ENCODE results near the gene KDR.

Gene KDR

DNA sequence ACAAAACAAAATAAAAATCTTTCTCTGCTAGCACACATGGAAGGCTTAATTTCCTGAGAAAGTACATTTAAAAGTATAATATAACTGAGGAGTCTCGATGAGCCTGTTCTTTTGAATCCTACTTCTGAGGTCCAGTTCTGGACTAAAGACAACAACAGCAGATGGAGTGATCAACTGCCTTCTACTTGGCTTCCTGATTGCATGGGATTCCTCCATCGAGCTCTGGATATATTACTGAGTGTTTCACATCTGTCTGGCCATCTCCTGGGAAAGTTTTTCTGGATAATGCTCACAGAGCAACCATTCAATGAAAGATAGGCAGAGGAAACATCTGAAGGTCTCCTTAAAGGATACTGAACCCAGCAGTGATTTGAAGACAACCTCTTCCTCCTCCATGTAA is 42.6 kb downstream of the KDR start:
- no peaks in the 10 kb centered on the region for H3K4me1 ChIP-seq (ENCODE audit: control insufficient read depth in 2 of 2, insufficient read depth in 2 of 2, low read length in 2 of 2)
- H3K9ac ChIP-seq (ENCODE audit: low read depth in 1 of 2, low read length in 2 of 2): no peak overlapping the region
- H3K4me3 ChIP-seq (ENCODE audit: low read length in 2 of 2): no peak overlapping the region
- H3K9me3 ChIP-seq (ENCODE audit: control insufficient read depth in 2 of 2, low read length in 2 of 2): no peaks in the 10 kb centered on the region
- H3K27me3 ChIP-seq (ENCODE audit: control insufficient read depth in 2 of 2, insufficient read depth in 2 of 2, low read length in 2 of 2): no peaks in the 10 kb centered on the region
- no peaks in the 10 kb centered on the region for H3K36me3 ChIP-seq (ENCODE audit: control insufficient read depth in 2 of 2, insufficient read depth in 2 of 2, low read length in 2 of 2)
- no peak overlapping the region for H3K27ac ChIP-seq (ENCODE audit: low read depth in 2 of 2, low read length in 2 of 2)

DNA sequence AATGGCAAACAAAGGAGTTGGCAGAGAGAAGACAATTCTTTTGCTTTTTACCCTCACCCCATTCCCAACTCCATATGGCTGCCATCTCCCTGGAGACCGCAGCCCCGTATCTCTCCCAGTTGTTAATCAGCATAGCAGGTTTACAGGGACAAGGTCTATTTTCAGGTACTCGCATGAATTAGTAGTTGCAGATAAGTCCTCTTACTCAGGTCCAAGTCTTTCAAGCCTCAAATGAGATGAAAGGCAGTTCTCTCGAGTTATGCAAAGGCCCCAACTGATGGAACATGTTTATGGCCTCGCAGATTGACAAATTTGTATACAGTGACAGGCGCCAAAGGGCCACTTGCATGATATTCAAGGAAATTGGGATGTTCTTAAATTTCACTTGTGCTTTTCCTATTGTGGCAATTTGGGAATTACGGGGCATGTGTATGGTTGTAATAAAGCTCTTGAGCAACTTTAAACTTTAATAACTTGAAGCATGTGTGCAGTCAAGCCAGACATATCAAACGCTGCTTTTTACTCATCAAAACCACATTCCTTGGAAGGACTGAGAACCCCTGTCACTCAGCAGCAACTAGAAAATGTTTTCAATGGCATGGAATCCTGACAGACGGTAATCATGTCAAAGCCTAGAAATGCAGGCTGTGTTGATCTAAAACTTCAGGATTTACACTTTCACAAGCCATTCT is 45.1 kb downstream of the KDR start:
- no peaks in the 10 kb centered on the region for H3K9me3 ChIP-seq (ENCODE audit: control insufficient read depth in 2 of 2, low read length in 2 of 2)
- no peaks in the 10 kb centered on the region for H3K27me3 ChIP-seq (ENCODE audit: control insufficient read depth in 2 of 2, insufficient read depth in 2 of 2, low read length in 2 of 2)
- no peak overlapping the region for H3K9ac ChIP-seq (ENCODE audit: low read depth in 1 of 2, low read length in 2 of 2)
- H3K27ac ChIP-seq (ENCODE audit: low read depth in 2 of 2, low read length in 2 of 2): no peak overlapping the region
- no peaks in the 10 kb centered on the region for H3K36me3 ChIP-seq (ENCODE audit: control insufficient read depth in 2 of 2, insufficient read depth in 2 of 2, low read length in 2 of 2)
- no peak overlapping the region for H3K4me3 ChIP-seq (ENCODE audit: low read length in 2 of 2)
- no peaks in the 10 kb centered on the region for H3K4me1 ChIP-seq (ENCODE audit: control insufficient read depth in 2 of 2, insufficient read depth in 2 of 2, low read length in 2 of 2)

DNA sequence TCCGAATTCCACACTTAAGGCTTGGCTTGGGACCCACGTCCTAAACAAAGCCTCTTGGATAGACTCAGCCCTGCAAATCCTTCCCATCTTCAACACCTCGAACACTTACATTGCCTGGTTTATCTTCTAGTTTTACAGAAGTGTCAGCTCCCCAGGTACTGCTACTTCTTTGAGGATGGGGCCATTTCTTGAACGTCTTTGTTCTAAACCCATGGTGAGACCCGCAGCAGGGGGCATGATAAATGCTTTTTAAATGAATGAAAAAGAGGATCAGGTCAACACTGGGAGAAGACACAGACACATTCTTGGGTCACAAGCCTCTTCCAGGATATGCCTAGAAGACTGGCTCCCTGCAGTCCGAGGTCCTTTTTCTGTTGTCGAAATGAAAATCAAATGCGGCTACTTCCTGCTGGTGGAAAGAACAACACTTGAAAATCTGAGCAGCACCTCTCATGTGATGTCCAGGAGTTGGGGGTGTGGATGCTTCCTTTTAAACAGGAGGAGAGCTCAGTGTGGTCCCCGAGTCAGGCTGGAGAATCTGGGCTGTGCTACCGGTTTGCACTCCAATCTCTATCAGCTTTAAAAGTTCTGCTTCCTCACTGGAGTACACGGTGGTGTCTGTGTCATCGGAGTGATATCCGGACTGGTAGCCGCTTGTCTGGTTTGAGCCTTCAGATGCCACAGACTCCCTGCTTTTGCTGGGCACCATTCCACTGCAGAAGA is 45.8 kb downstream of the KDR start:
- H3K27ac ChIP-seq (ENCODE audit: low read depth in 2 of 2, low read length in 2 of 2): no peak overlapping the region

DNA sequence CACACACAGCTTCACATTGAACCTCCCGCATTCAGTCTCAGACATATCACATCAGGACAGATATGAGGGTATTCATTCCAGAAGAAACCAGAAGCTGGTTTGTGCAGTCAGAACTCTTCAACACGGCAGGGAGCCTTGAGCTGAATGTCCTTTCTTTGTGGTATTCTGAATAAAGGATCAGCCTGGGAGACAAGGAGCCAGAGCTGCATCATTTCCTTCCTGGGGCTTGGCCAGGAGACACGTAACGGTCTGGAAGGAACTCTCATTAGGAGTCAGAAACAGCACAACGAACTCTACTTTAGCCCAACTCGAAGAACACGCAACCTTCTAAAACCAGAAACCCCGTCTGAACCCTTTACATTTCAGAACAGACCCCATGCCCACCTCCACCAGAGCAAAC is 46.4 kb downstream of the KDR start:
- H3K9me3 ChIP-seq (ENCODE audit: control insufficient read depth in 2 of 2, low read length in 2 of 2): no peaks in the 10 kb centered on the region
- no peak overlapping the region for H3K9ac ChIP-seq (ENCODE audit: low read depth in 1 of 2, low read length in 2 of 2)
- no peaks in the 10 kb centered on the region for H3K27me3 ChIP-seq (ENCODE audit: control insufficient read depth in 2 of 2, insufficient read depth in 2 of 2, low read length in 2 of 2)
- H3K4me1 ChIP-seq (ENCODE audit: control insufficient read depth in 2 of 2, insufficient read depth in 2 of 2, low read length in 2 of 2): no peaks in the 10 kb centered on the region
- no peak overlapping the region for H3K4me3 ChIP-seq (ENCODE audit: low read length in 2 of 2)
- no peak overlapping the region for H3K27ac ChIP-seq (ENCODE audit: low read depth in 2 of 2, low read length in 2 of 2)
- H3K36me3 ChIP-seq (ENCODE audit: control insufficient read depth in 2 of 2, insufficient read depth in 2 of 2, low read length in 2 of 2): no peaks in the 10 kb centered on the region

More for the DNA sequence above, 45.8 kb downstream of the KDR start:
- Histone ChIP-seq H3K9me3 (ENCODE audit: control insufficient read depth in 2 of 2, low read length in 2 of 2) (no peaks in the 10 kb centered on the region), H3K36me3 (ENCODE audit: control insufficient read depth in 2 of 2, insufficient read depth in 2 of 2, low read length in 2 of 2) (no peaks in the 10 kb centered on the region), H3K4me1 (ENCODE audit: control insufficient read depth in 2 of 2, insufficient read depth in 2 of 2, low read length in 2 of 2) (no peaks in the 10 kb centered on the region), H3K4me3 (ENCODE audit: low read length in 2 of 2) (no peak overlapping the region), H3K27me3 (ENCODE audit: control insufficient read depth in 2 of 2, insufficient read depth in 2 of 2, low read length in 2 of 2) (no peaks in the 10 kb centered on the region), H3K9ac (ENCODE audit: low read depth in 1 of 2, low read length in 2 of 2) (no peak overlapping the region)

DNA sequence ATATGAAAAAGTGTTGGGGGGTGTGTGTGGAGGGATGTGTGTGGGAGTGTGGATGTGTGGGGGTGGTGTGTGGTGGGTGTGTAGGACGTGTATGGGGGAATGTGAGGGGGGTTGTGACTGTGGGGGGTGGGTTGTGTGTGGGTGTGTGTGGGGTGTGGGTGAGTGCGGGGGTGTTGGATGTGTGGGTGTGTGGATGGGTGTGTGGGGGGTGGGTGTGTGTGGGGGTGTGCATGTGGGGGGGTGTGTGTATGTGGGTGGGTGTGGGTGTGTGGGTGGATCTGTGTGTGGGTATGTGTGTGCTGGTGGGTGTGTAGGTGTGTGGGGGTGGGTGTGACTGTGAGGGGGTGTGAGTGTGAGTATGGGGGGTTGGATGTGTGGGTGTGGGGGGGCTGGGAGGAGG is 47.8 kb downstream of the KDR start:
- H3K4me1 ChIP-seq (ENCODE audit: control insufficient read depth in 2 of 2, insufficient read depth in 2 of 2, low read length in 2 of 2): no peaks in the 10 kb centered on the region

DNA sequence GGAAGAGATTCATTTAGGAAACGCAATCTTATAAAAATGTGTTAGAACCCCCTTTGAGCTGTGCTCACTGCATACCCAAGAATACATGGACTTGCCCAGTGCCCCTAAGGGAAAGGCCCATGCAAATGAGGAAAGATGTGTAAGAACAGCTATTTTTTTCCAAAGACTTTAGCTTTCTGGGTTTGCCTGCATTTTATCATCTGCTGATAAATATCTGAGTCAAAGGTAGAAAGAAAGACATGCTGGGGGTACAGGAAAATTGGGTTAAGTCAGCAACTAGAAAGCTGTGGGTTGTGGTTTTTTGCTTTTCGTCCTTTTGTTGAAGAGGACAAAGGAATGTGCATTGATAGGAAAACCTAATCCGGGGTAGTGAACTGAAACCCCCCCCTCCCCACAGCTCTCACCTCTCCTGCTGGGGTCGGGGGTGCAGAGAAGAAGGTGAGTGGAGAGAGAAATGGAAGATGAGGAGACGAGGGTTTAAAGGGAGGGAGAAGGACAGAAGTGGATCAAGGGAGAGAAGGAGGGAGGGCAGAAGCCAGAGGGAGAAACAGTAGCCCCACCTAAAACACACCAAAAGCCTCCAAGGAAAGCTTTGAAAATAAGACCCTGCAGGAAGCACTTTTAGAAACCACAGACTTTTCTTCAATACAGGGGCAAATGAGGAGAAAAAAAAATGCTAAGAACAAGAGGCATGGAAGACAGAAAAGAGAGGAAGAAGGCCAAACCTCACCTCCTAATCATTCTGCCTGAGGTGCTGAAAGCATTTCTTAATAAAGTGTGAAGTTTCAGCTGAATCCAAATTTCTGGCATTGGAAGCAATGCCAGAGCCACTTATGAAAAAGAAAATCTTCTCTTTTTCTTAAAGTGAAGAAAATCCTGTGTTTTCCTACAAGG is 49.3 kb downstream of the KDR start:
- Histone ChIP-seq H3K4me1 (ENCODE audit: control insufficient read depth in 2 of 2, insufficient read depth in 2 of 2, low read length in 2 of 2) (no peaks in the 10 kb centered on the region), H3K36me3 (ENCODE audit: control insufficient read depth in 2 of 2, insufficient read depth in 2 of 2, low read length in 2 of 2) (no peaks in the 10 kb centered on the region), H3K9ac (ENCODE audit: low read depth in 1 of 2, low read length in 2 of 2) (no peak overlapping the region), H3K9me3 (ENCODE audit: control insufficient read depth in 2 of 2, low read length in 2 of 2) (no peaks in the 10 kb centered on the region), H3K27me3 (ENCODE audit: control insufficient read depth in 2 of 2, insufficient read depth in 2 of 2, low read length in 2 of 2) (no peaks in the 10 kb centered on the region), H3K4me3 (ENCODE audit: low read length in 2 of 2) (no peak overlapping the region), H3K27ac (ENCODE audit: low read depth in 2 of 2, low read length in 2 of 2) (no peak overlapping the region)

More for the DNA sequence above, 47.8 kb downstream of the KDR start:
- Histone ChIP-seq H3K9ac (ENCODE audit: low read depth in 1 of 2, low read length in 2 of 2) (no peak overlapping the region), H3K27ac (ENCODE audit: low read depth in 2 of 2, low read length in 2 of 2) (no peak overlapping the region), H3K4me3 (ENCODE audit: low read length in 2 of 2) (no peak overlapping the region), H3K27me3 (ENCODE audit: control insufficient read depth in 2 of 2, insufficient read depth in 2 of 2, low read length in 2 of 2) (no peaks in the 10 kb centered on the region), H3K9me3 (ENCODE audit: control insufficient read depth in 2 of 2, low read length in 2 of 2) (no peaks in the 10 kb centered on the region), H3K36me3 (ENCODE audit: control insufficient read depth in 2 of 2, insufficient read depth in 2 of 2, low read length in 2 of 2) (no peaks in the 10 kb centered on the region)

DNA sequence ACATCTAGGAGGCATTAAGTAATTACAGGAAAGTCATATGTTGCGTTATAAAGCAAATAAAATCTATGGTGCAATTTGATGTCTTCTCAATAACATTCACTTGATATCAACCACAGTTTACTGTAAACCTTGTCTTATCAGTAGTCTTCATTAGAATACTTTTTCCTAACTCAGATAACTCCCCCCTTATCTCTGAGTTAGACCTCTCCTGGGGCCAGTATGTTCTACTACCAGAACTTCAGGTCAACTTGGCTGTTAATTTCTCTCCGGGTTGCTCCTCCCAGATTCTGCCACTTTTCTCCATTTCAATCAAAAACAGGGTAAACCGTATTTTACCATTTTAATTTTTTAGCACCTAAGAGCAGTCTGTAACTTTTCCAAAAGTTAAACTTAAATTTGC is 50.0 kb downstream of the KDR start:
- Histone ChIP-seq H3K9ac (ENCODE audit: low read depth in 1 of 2, low read length in 2 of 2) (no peak overlapping the region), H3K4me3 (ENCODE audit: low read length in 2 of 2) (no peak overlapping the region), H3K9me3 (ENCODE audit: control insufficient read depth in 2 of 2, low read length in 2 of 2) (no peaks in the 10 kb centered on the region), H3K27me3 (ENCODE audit: control insufficient read depth in 2 of 2, insufficient read depth in 2 of 2, low read length in 2 of 2) (no peaks in the 10 kb centered on the region), H3K27ac (ENCODE audit: low read depth in 2 of 2, low read length in 2 of 2) (no peak overlapping the region), H3K36me3 (ENCODE audit: control insufficient read depth in 2 of 2, insufficient read depth in 2 of 2, low read length in 2 of 2) (no peaks in the 10 kb centered on the region), H3K4me1 (ENCODE audit: control insufficient read depth in 2 of 2, insufficient read depth in 2 of 2, low read length in 2 of 2) (no peaks in the 10 kb centered on the region)

DNA sequence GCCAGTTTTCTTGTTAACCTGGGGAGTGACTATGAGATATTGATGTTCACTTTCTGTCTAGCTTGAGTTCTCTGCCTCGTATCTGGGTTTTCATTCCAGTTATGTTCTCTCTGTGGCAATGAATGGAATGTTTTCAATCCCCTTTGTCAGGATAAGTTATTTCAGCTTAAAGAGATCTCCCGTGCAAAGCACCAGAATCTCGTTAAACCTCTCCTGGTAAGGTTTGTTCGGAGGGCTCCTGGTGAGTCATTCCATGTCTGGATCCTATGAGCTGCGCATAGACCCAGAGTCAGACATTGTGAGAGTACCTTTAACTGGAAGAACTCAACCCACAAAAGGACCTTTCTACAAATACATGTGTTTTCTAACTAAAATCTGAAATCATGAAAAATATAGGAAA is 51.0 kb downstream of the KDR start:
- Histone ChIP-seq H3K4me1 (ENCODE audit: control insufficient read depth in 2 of 2, insufficient read depth in 2 of 2, low read length in 2 of 2) (no peaks in the 10 kb centered on the region), H3K9me3 (ENCODE audit: control insufficient read depth in 2 of 2, low read length in 2 of 2) (no peaks in the 10 kb centered on the region), H3K36me3 (ENCODE audit: control insufficient read depth in 2 of 2, insufficient read depth in 2 of 2, low read length in 2 of 2) (no peaks in the 10 kb centered on the region), H3K9ac (ENCODE audit: low read depth in 1 of 2, low read length in 2 of 2) (no peak overlapping the region), H3K27ac (ENCODE audit: low read depth in 2 of 2, low read length in 2 of 2) (no peak overlapping the region), H3K4me3 (ENCODE audit: low read length in 2 of 2) (no peak overlapping the region), H3K27me3 (ENCODE audit: control insufficient read depth in 2 of 2, insufficient read depth in 2 of 2, low read length in 2 of 2) (no peaks in the 10 kb centered on the region)

DNA sequence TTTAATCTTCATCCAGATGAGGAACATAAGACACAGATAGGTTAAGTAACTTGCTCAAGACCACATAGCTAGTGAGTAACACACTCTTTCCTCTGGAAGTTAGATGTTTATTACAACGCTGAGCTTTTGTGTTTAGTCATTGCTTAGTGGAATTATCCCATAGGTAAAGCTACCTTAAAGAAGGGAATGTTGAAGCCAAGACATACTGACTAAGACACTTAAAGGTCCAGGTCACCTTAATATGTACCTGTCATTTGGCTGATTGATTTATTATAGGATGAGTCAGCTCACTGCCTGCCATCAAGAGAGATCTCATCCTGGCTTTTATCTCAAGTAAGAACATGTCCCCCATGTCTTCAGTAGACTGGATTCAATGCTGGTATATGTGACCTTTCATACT is 53.4 kb downstream of the KDR start:
- H3K4me3 ChIP-seq (ENCODE audit: low read length in 2 of 2): no peak overlapping the region
- no peaks in the 10 kb centered on the region for H3K36me3 ChIP-seq (ENCODE audit: control insufficient read depth in 2 of 2, insufficient read depth in 2 of 2, low read length in 2 of 2)
- no peaks in the 10 kb centered on the region for H3K4me1 ChIP-seq (ENCODE audit: control insufficient read depth in 2 of 2, insufficient read depth in 2 of 2, low read length in 2 of 2)
- H3K9ac ChIP-seq (ENCODE audit: low read depth in 1 of 2, low read length in 2 of 2): no peak overlapping the region
- H3K27ac ChIP-seq (ENCODE audit: low read depth in 2 of 2, low read length in 2 of 2): no peak overlapping the region
- H3K27me3 ChIP-seq (ENCODE audit: control insufficient read depth in 2 of 2, insufficient read depth in 2 of 2, low read length in 2 of 2): no peaks in the 10 kb centered on the region
- no peaks in the 10 kb centered on the region for H3K9me3 ChIP-seq (ENCODE audit: control insufficient read depth in 2 of 2, low read length in 2 of 2)

DNA sequence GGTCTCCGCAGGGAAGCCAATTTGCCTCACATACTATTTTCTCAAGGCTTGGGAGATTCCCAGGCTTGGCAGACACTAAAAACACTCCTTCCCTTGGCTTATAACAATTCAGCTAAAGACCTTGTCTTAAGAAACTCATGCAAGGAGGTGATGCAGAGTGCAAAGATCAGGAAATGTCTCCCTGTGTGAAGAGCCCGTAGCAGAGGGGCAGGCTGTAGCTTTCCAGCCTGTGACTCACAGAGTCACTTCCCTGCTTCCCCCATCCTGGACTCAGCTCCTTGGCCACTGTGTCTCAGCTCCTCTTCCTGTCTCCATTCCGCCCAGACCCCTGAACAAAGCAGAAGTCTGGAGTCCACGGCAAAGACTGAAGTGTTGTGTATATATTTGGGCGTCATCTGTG is 56.1 kb downstream of the KDR start:
- H3K4me3 ChIP-seq (ENCODE audit: low read length in 2 of 2): no peak overlapping the region
- H3K27ac ChIP-seq (ENCODE audit: low read depth in 2 of 2, low read length in 2 of 2): no peak overlapping the region
- no peaks in the 10 kb centered on the region for H3K4me1 ChIP-seq (ENCODE audit: control insufficient read depth in 2 of 2, insufficient read depth in 2 of 2, low read length in 2 of 2)
- H3K27me3 ChIP-seq (ENCODE audit: control insufficient read depth in 2 of 2, insufficient read depth in 2 of 2, low read length in 2 of 2): no peaks in the 10 kb centered on the region
- H3K9me3 ChIP-seq (ENCODE audit: control insufficient read depth in 2 of 2, low read length in 2 of 2): no peaks in the 10 kb centered on the region
- H3K9ac ChIP-seq (ENCODE audit: low read depth in 1 of 2, low read length in 2 of 2): no peak overlapping the region
- H3K36me3 ChIP-seq (ENCODE audit: control insufficient read depth in 2 of 2, insufficient read depth in 2 of 2, low read length in 2 of 2): no peaks in the 10 kb centered on the region

All from mucosa of rectum (tissue), 2 donors.